GM23338 (cell line): ENCODE results near the gene DCDC1. TPM values are rescaled to one million over a fixed set of nuclear protein-coding genes. Genes with fewer than 3 reads are reported as not detected.
A peak's percentile ranks its signal among the peaks of the same experiment; 100 is the strongest.

Experiments
- ATAC-seq: fragments of 200-7000 bp; cut with Tn5 transposase; 3 replicates; pipeline ENCODE4 v1.9.1; 2020
- DNase-seq: peaks from one replicate; pipeline ENCODE4 v3.0.0-alpha.2; 2015; ENCODE audit warnings: low spot score
- H2AFZ ChIP-seq: fragments of 200-600 bp; sonication (generic); 2 replicates; pipeline ENCODE4 v1.8.0; 2016; ENCODE audit warnings: antibody characterized with exemption, mild to moderate bottlenecking, moderate library complexity
- H3F3A ChIP-seq: fragments of 200-600 bp; sonication (generic); replicated peaks from 2 replicates; pipeline ENCODE4 v1.8.0; 2017; ENCODE audit warnings: antibody characterized with exemption, mixed run types, low read depth
- H3K27ac ChIP-seq: fragments of 200-600 bp; sonication (generic); 2 replicates; pipeline ENCODE4 v1.6.1; 2016; ENCODE audit warnings: low read depth
- H3K27me3 ChIP-seq: fragments of 200-600 bp; sonication (generic); 2 replicates; pipeline ENCODE4 v1.8.0; 2016; ENCODE audit warnings: mild to moderate bottlenecking, mixed run types, moderate library complexity; ENCODE audit not compliant: insufficient read depth
- H3K36me3 ChIP-seq: fragments of 200-600 bp; sonication (generic); 2 replicates; pipeline ENCODE4 v1.8.0; 2016; ENCODE audit warnings: mild to moderate bottlenecking; ENCODE audit not compliant: insufficient read depth
- H3K4me1 ChIP-seq: fragments of 200-600 bp; sonication (generic); 2 replicates; pipeline ENCODE4 v1.8.0; 2016; ENCODE audit warnings: mild to moderate bottlenecking, moderate library complexity; ENCODE audit not compliant: insufficient read depth
- H3K4me2 ChIP-seq: fragments of 200-600 bp; sonication (generic); 2 replicates; pipeline ENCODE4 v1.7.1; 2017; ENCODE audit warnings: mixed run types
- H3K4me3 ChIP-seq: fragments of 200-600 bp; sonication (generic); 2 replicates; pipeline ENCODE4 v1.6.1; 2016; ENCODE audit warnings: mixed run types
- H3K79me2 ChIP-seq: fragments of 200-600 bp; sonication (generic); replicated peaks from 2 replicates; pipeline ENCODE4 v1.8.0; 2017; ENCODE audit warnings: mild to moderate bottlenecking; ENCODE audit not compliant: insufficient read depth
- H3K9me2 ChIP-seq: fragments of 200-600 bp; sonication (generic); 2 replicates; pipeline ENCODE4 v1.8.0; 2017; ENCODE audit not compliant: insufficient read depth
- H4K20me1 ChIP-seq: fragments of 200-600 bp; sonication (generic); replicated peaks from 2 replicates; pipeline ENCODE4 v1.8.0; 2017; ENCODE audit warnings: mild to moderate bottlenecking; ENCODE audit not compliant: insufficient read depth
- H3K27ac Mint-ChIP-seq: 2 replicates; pipeline ENCODE4 v1.8.0; 2020; ENCODE audit warnings: inconsistent platforms, mild to moderate bottlenecking, moderate library complexity, mixed read lengths
- H3K27me3 Mint-ChIP-seq: 3 replicates; pipeline ENCODE4 v1.8.0; 2022; ENCODE audit warnings: low read depth, mild to moderate bottlenecking, moderate library complexity, mixed read lengths, inconsistent platforms; ENCODE audit not compliant: insufficient read depth, poor library complexity
- H3K36me3 Mint-ChIP-seq: 3 replicates; pipeline ENCODE4 v1.8.0; 2021; ENCODE audit warnings: low read depth, mild to moderate bottlenecking, inconsistent platforms, moderate library complexity, mixed read lengths
- H3K4me1 Mint-ChIP-seq: 3 replicates; pipeline ENCODE4 v1.8.0; 2020; ENCODE audit warnings: mild to moderate bottlenecking, inconsistent platforms, mixed read lengths
- H3K4me3 Mint-ChIP-seq: 3 replicates; pipeline ENCODE4 v1.8.0; 2021; ENCODE audit warnings: moderate library complexity, mild to moderate bottlenecking, inconsistent platforms, mixed read lengths
- H3K9me3 Mint-ChIP-seq: 3 replicates; pipeline ENCODE4 v1.8.0; 2020; ENCODE audit warnings: moderate library complexity, mild to moderate bottlenecking, inconsistent platforms, mixed read lengths
- CTCF ChIP-seq, 2 experiments: fragments of 200-600 bp in 1 of 2; sonication (generic) in 1 of 2; conservative IDR thresholded peaks; 2 replicates each; pipeline versions ENCODE4 v1.5.1 to v1.6.1; 2016 to 2017; ENCODE audit warnings: antibody characterized with exemption in 2 of 2, low read depth in 2 of 2, mild to moderate bottlenecking in 2 of 2, moderate library complexity in 1 of 2
- ETS1 ChIP-seq: IDR thresholded peaks from 2 replicates; pipeline ENCODE4 v1.6.1; 2016; ENCODE audit warnings: antibody characterized with exemption
- EZH2 ChIP-seq: fragments of 200-600 bp; sonication (generic); IDR thresholded peaks from one replicate; pipeline ENCODE4 v1.8.0; 2017; ENCODE audit warnings: antibody characterized with exemption, mild to moderate bottlenecking, low read depth; ENCODE audit not compliant: unreplicated experiment
- EZH2phosphoT487 ChIP-seq: fragments of 200-600 bp; sonication (generic); IDR thresholded peaks from one replicate; pipeline ENCODE4 v1.8.1; 2018; ENCODE audit warnings: antibody characterized with exemption; ENCODE audit not compliant: unreplicated experiment
- JUNB ChIP-seq: IDR thresholded peaks from one replicate; pipeline ENCODE4 v1.6.1; 2016; ENCODE audit warnings: antibody characterized with exemption; ENCODE audit not compliant: unreplicated experiment
- NANOG ChIP-seq: IDR thresholded peaks from 2 replicates; pipeline ENCODE4 v1.6.1; 2016; ENCODE audit warnings: antibody characterized with exemption, borderline replicate concordance
- STAT1 ChIP-seq: IDR thresholded peaks from one replicate; pipeline ENCODE4 v1.6.1; 2016; ENCODE audit warnings: antibody characterized with exemption; ENCODE audit not compliant: unreplicated experiment
- ZNF114 ChIP-seq: fragments of 250-450 bp; sonication (Bioruptor Pico); IDR thresholded peaks from 2 replicates; pipeline ENCODE4 v1.5.0; 2020; ENCODE audit warnings: mild to moderate bottlenecking, moderate library complexity
- polyA plus RNA-seq: library from polyadenylated mRNA; unstranded; fragments of >200 nt; fragmentation: Nextera tagmentation; extraction: Ambion mirVana; gene quantifications from 2 replicates; pipeline ENCODE4 v1.2.1, GENCODE V29; 2016
- total RNA-seq: library from RNA; depleted of rRNA; stranded (reverse); fragments of >200 nt; shearing (Covaris generic); gene quantifications from 2 replicates; pipeline ENCODE4 v1.2.3, GENCODE V29; 2014

The DCDC1 gene
- total and polyA plus RNA-seq, 2 experiments from 2014 or later: 0.56 to 0.58 TPM

GRCh38 chr11:30876663-30877396 is 492.7 kb downstream of the DCDC1 start:
- no peaks in the 10 kb centered on the region for H4K20me1 ChIP-seq
- ATAC-seq (peak; percentile 53; the same call in 2 of the 3 replicates), DNase-seq (peak; percentile 28)
- H3K4me1 ChIP-seq: no peaks in the 10 kb centered on the region
- no peak overlapping the region for H3K4me2 ChIP-seq
- Mint-ChIP-seq H3K27ac (no peak overlapping the region), H3K9me3 (no peaks in the 10 kb centered on the region), H3K36me3 (no peaks in the 10 kb centered on the region), H3K27me3 (no peaks in the 10 kb centered on the region), H3K4me3 (no peak overlapping the region), H3K4me1 (peaks cover 3% of the 10 kb centered on the region; the same call in 1 of the 3 replicates)
- no peaks in the 10 kb centered on the region for H3K79me2 ChIP-seq
- no peaks in the 10 kb centered on the region for H3F3A ChIP-seq
- peak overlapping the region; percentile 64; the same call in 1 of the 2 replicates for H2AFZ ChIP-seq
- peak in 1 of 2 experiments; percentile 21; a peak in 1 of 4 replicates for TF ChIP-seq CTCF (conservative IDR thresholded peaks at IDR 0.05; ENCODE audit: low read depth in 2 of 2)
- no peak for TF ChIP-seq ZNF114 (CRISPR knock-in tag)
- H3K27me3 ChIP-seq: no peaks in the 10 kb centered on the region
- H3K9me2 ChIP-seq: no peaks in the 10 kb centered on the region
- H3K27ac ChIP-seq: no peak overlapping the region
- no peak overlapping the region for H3K4me3 ChIP-seq
- H3K36me3 ChIP-seq: no peaks in the 10 kb centered on the region

GRCh38 chr11:30876228-30876627 is 493.3 kb downstream of the DCDC1 start:
- Histone ChIP-seq H3K36me3 (no peaks in the 10 kb centered on the region), H3K4me3 (no peak overlapping the region), H3F3A (no peaks in the 10 kb centered on the region), H3K4me2 (no peak overlapping the region), H3K9me2 (no peaks in the 10 kb centered on the region), H4K20me1 (no peaks in the 10 kb centered on the region), H2AFZ (0 out of 2 replicates have a peak overlapping the region, but pooled peaks have one; percentile 64), H3K27ac (no peak overlapping the region), H3K79me2 (no peaks in the 10 kb centered on the region), H3K27me3 (no peaks in the 10 kb centered on the region), H3K4me1 (no peaks in the 10 kb centered on the region)
- Mint-ChIP-seq H3K36me3 (no peaks in the 10 kb centered on the region), H3K9me3 (no peaks in the 10 kb centered on the region), H3K4me3 (no peak overlapping the region), H3K27me3 (no peaks in the 10 kb centered on the region), H3K27ac (no peak overlapping the region), H3K4me1 (peaks cover 3% of the 10 kb centered on the region; the same call in 1 of the 3 replicates)
- ATAC-seq (no peak), DNase-seq (no peak)
- TF ChIP-seq JUNB (no peak), NANOG (no peak), ZNF114 (CRISPR knock-in tag) (no peak), STAT1 (no peak)

DNA sequence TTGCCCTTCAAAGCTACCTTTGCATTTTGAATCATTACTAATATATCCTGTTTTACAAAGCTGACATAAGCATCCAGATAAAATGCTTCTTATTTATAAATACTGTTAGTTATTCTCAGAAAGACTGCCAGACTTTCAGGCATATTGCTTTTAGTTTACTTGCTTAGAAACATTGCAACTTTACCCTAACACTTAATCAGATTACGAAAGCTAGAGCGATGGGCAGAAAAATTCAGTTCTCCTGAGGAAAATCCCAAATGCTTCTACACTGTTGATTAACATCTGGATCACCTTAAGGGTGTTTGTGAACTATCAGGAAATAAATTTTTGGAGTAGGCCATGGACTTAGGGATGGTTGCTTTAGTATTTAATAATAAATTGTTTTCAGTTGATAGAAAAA is 493.7 kb downstream of the DCDC1 start:
- H3K27me3 ChIP-seq: no peaks in the 10 kb centered on the region
- ATAC-seq: no peak
- H4K20me1 ChIP-seq: no peaks in the 10 kb centered on the region
- no peaks in the 10 kb centered on the region for H3K9me2 ChIP-seq
- Mint-ChIP-seq H3K4me3 (no peak overlapping the region), H3K36me3 (no peaks in the 10 kb centered on the region), H3K27ac (no peak overlapping the region), H3K9me3 (no peaks in the 10 kb centered on the region), H3K4me1 (peaks cover 3% of the 10 kb centered on the region; the same call in 1 of the 3 replicates), H3K27me3 (no peaks in the 10 kb centered on the region)
- H3K27ac ChIP-seq: no peak overlapping the region
- no peak for DNase-seq
- H3F3A ChIP-seq: no peaks in the 10 kb centered on the region
- H3K4me3 ChIP-seq: no peak overlapping the region
- no peaks in the 10 kb centered on the region for H3K4me1 ChIP-seq
- no peaks in the 10 kb centered on the region for H3K36me3 ChIP-seq
- no peak overlapping the region for H2AFZ ChIP-seq
- no peaks in the 10 kb centered on the region for H3K79me2 ChIP-seq
- no peak overlapping the region for H3K4me2 ChIP-seq
- TF ChIP-seq EZH2: no peak
- no peak for TF ChIP-seq STAT1
- TF ChIP-seq EZH2phosphoT487: no peak
- no peak for TF ChIP-seq ZNF114 (CRISPR knock-in tag)
- no peak for TF ChIP-seq ETS1
